ENCODE measurements around the gene PDZD7. TPM values are rescaled to one million over a fixed set of nuclear protein-coding genes. Genes with fewer than 3 reads are reported as not detected.

PDZD7 gene
- total and polyA plus RNA-seq, 2 donors (not counting 3 experiments of a cell fraction or from before 2014, with no cell fraction given): 0.41 to 1.6 TPM

DNA sequence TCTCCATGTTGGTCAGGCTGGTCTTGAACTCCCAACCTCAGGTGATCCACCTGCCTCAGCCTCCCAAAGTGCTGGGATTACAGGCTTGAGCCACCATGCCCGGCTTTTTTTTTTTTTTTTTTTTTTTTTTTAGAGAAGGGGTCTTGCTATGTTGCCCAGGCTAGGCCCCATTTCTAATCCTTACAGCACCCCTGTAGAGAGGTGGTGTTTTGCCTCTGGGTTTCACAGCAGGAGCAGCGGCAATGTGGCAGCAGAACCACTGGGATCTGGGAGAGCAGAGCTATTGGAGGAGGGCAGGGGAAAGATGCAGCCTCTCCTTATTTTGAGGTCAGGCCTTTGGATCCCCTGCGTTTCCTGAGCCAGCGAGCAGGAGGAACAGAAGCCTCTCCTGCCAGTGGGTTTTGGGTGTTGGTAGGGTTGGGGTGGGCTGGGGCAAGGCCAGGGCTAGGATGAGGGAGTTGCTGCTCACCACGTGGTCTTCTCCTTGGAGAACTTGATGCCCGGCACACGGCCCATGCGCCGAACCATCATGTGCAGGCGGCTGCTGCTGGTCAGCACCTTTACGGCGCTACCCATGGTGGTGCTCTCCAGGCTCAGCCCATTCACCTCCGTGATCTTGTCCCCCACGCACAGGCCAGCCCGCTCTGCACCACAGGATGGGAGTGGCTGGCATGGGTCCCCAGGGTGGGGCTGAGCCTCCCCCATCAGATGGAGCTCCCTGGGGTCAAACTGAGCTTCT is 7.8 kb downstream of the PDZD7 start:
- CTCF ChIA-PET: interaction anchor here (2.2 kb wide), 1 partner anchor 9 kb away, joined by 7 read pairs; no protein-coding TSS in a partner anchor
- Histone ChIP-seq H3K4me2 (ENCODE audit: insufficient read depth, low read length) (no peak overlapping the region), H3K27me3 (ENCODE audit: control insufficient read depth in 2 of 2, insufficient read depth in 2 of 2, low read length in 2 of 2) (peaks cover 0 to 2% of the 10 kb centered on the region in 2 experiments), H3K27ac (ENCODE audit: insufficient read depth, low read depth, low read length) (no peak overlapping the region), H3K9me1 (replicated peaks; ENCODE audit: control insufficient read depth, extremely low read depth, insufficient read depth, low read length) (no peaks in the 10 kb centered on the region), H3K4me3 (replicated peaks in 1 of 3; ENCODE audit: insufficient read depth in 1 of 3, low read depth in 1 of 3, low read length in 3 of 3) (no peak overlapping the region), H2AFZ (ENCODE audit: low read depth, low read length) (no peak overlapping the region), H3K36me3 (ENCODE audit: control insufficient read depth in 2 of 2, extremely low read depth in 1 of 2, insufficient read depth in 2 of 2, low read length in 2 of 2) (no peaks in the 10 kb centered on the region), H3K79me2 (ENCODE audit: control insufficient read depth, insufficient read depth, low read length) (no peaks in the 10 kb centered on the region), H4K20me1 (replicated peaks; ENCODE audit: control insufficient read depth, extremely low read depth, insufficient read depth, low read length) (no peaks in the 10 kb centered on the region), H3K9me3 (replicated peaks; ENCODE audit: control insufficient read depth, insufficient read depth, low read length) (no peaks in the 10 kb centered on the region), H3K9ac (replicated peaks; ENCODE audit: extremely low read depth, insufficient read depth, low read length) (no peak overlapping the region), H3K4me1 (ENCODE audit: control insufficient read depth, extremely low read depth, insufficient read depth, low read length) (no peaks in the 10 kb centered on the region)
- dilution Hi-C loops (cut with MboI; ENCODE audit: extremely low pct_ligation_motif_present, low sequenced_read_pairs): no loop called here
- POLR2A ChIA-PET: no interaction called here
- BruUV-seq (replicated peaks): no TSS peak
- FAIRE-seq (no peak), DNase-seq (ENCODE audit: low read depth, low spot score) (no peak)
- intact Hi-C loops (cut with micrococcal nuclease): no loop called here
- TF ChIP-seq POLR2A (IDR thresholded peaks at IDR 0.05; ENCODE audit: low read depth, low read length) (no peak), GATA2 (IDR thresholded peaks at IDR 0.05; ENCODE audit: insufficient read depth, insufficient read length, low read depth, low read length) (no peak), EZH2 (IDR thresholded peaks at IDR 0.05; ENCODE audit: borderline replicate concordance, low read depth, low read length, severe bottlenecking) (no peak), MYC (IDR thresholded peaks at IDR 0.05; ENCODE audit: low read depth, low read length) (no peak), JUN (IDR thresholded peaks at IDR 0.05; ENCODE audit: borderline replicate concordance, insufficient read depth, insufficient read length, low read depth) (no peak), POLR2AphosphoS5 (IDR thresholded peaks at IDR 0.05; ENCODE audit: insufficient read depth, low read depth, low read length) (no peak), FOS (IDR thresholded peaks at IDR 0.05; ENCODE audit: borderline replicate concordance, insufficient read depth, low read length) (no peak)
- TF ChIP-seq, protein P1, sequence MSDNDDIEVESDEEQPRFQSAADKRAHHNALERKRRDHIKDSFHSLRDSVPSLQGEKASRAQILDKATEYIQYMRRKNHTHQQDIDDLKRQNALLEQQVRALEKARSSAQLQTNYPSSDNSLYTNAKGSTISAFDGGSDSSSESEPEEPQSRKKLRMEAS (IDR thresholded peaks at IDR 0.05; ENCODE audit: insufficient read depth, insufficient read length): no peak
- TF ChIP-seq, protein P2, sequence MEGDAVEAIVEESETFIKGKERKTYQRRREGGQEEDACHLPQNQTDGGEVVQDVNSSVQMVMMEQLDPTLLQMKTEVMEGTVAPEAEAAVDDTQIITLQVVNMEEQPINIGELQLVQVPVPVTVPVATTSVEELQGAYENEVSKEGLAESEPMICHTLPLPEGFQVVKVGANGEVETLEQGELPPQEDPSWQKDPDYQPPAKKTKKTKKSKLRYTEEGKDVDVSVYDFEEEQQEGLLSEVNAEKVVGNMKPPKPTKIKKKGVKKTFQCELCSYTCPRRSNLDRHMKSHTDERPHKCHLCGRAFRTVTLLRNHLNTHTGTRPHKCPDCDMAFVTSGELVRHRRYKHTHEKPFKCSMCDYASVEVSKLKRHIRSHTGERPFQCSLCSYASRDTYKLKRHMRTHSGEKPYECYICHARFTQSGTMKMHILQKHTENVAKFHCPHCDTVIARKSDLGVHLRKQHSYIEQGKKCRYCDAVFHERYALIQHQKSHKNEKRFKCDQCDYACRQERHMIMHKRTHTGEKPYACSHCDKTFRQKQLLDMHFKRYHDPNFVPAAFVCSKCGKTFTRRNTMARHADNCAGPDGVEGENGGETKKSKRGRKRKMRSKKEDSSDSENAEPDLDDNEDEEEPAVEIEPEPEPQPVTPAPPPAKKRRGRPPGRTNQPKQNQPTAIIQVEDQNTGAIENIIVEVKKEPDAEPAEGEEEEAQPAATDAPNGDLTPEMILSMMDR (IDR thresholded peaks at IDR 0.05; ENCODE audit: extremely low read depth in 1 of 2, insufficient read depth in 1 of 2, low read depth in 1 of 2, low read length in 2 of 2): no peak

All from endothelial cell of umbilical vein (primary cell).